ENCODE data around the gene FAM185A.
"Not testable (repeated sequence)": the region's sequence is repeated elsewhere in the genome, so short reads cannot be mapped to it uniquely, and the experiment has no call there.

The FAM185A gene

GRCh38 chr7:102780926-102781325 is 32.1 kb downstream of the FAM185A start:
- DNase-seq: not testable (repeated sequence)

DNA sequence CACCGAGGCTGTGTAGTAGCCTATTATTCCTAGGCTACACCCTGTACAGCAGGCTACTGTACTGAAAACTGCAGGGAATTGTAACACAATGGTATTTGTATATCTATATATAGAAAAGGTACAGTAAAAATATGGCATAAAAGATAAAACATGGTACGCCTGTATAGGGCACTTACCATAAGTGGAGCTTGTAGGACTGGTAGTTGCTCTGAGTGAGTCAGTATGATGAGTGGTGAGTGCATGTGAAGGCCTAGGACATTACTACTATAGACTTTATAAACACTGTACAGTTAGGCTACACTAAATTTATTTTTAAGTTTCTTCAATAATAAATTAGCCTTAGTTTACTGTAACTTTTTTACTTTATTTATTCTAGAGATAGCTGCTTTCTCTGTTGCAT is 40.0 kb downstream of the FAM185A start:
- not testable (repeated sequence) for DNase-seq

DNA sequence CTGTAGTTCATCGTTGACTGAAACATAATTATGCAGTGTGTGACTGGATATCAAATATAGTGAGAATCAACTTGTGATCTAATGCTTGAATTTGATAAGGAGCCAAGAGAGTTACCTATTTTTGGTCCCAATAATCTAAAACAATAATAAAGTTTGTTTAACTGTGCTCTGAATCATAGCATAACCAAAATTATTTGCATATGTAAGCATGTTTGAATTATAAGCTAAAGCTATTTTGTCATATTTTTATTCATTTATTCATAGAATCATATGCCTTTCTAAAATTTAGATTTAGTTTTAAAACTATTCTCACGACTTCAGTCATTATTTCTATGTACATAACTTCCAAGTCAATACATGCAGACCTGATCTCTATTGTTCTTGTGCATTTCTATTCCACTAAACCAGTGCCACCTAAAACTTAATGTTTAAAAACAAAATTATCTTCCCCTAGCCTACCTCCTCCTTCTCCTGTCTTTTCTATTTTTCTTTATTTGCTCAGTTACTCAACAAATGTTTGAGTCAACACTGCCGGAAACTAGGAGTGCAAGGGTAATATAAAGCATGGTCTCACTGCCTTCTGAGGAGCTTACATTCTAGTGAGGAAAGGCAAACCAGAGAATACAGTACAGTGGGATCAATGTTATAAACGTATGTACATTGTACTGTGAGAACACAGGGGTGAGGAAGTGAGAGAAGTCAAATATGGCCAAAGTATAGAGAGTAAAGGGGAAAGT is 41.7 kb downstream of the FAM185A start:
- not testable (repeated sequence) for DNase-seq

- not testable (repeated sequence) for DNase-seq
Observed at GRCh38 chr7:102791367-102791766, 42.6 kb downstream of the FAM185A start.

DNA sequence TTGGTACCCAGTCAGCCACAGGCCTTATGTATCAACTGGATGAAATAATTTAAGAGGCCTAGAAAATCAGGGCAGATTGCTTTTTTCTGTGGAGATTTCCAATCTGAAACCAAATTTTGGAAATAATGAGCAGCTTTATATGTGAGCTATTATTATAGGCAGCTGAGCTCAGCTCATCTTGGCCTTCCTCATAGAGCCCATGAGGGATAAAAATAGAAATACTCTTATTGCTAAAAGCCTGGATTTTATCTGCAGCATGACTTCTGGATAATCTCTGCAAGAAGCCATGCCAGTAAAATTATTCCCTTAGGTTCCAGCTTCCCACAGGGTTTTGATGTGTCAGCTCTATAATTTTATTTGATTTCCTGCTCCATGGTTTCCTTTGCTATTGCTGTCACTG is 43.0 kb downstream of the FAM185A start:
- DNase-seq: not testable (repeated sequence)

DNA sequence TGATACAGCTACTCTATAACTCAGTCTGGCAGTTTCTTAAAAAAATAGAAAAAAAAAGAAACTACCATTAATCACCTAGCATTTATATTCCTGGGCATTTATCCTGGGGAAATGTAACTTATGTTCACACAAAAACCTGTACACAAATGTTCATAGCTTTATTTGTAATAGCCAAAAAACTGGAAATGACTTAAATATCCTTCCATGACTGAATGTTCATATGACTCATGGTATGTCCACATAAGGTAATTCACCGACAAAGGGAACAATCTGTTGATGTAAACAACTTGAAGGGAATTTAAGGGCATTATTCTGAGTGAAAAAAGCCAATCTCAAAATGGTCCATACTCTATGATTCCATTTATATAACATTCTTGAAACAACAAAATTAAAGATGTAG is 45.8 kb downstream of the FAM185A start:
- DNase-seq: not testable (repeated sequence)

- not testable (repeated sequence) for DNase-seq
Observed at GRCh38 chr7:102795987-102796595, 47.3 kb downstream of the FAM185A start.

GRCh38 chr7:102806613-102807012 is 57.8 kb downstream of the FAM185A start:
- no peak for DNase-seq

- no peak for DNase-seq
Observed at GRCh38 chr7:102810916-102811315, 62.1 kb downstream of the FAM185A start.

DNA sequence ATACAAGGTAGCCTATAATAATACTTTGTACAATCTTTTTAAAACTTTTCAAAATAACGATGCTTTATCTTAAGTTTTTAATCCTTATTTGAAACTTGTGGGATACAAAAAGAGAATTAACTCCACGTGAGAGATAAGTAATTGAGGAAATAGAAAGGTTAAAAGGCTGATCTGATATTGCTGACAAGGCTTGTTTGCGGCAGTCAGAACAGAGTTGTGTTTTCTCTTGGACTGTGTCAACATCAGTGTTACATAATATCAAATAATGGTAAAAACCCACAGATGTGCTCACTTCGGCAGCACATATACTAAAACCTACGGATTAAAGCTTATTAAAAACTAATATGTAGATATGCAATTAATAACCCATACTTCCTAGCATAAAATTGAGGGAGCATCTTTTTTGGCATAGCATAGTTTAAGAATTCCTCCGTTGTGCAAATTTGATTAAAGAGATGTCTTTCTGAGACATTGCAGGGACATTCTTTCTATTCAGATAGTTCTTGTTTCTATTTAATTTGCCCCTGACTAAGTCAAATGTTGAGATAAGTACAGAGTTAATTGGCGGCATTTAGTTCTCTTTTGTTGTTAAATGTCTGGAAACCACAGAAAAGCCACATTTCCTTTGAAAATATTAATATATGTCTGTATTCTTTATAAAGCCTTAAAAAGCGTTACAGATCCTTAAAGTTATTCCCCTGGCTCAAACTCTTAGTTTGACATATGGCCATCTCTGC is 63.3 kb downstream of the FAM185A start:
- no peak for DNase-seq

- DNase-seq: no peak
Observed at GRCh38 chr7:102813191-102814024, 64.6 kb downstream of the FAM185A start.

DNA sequence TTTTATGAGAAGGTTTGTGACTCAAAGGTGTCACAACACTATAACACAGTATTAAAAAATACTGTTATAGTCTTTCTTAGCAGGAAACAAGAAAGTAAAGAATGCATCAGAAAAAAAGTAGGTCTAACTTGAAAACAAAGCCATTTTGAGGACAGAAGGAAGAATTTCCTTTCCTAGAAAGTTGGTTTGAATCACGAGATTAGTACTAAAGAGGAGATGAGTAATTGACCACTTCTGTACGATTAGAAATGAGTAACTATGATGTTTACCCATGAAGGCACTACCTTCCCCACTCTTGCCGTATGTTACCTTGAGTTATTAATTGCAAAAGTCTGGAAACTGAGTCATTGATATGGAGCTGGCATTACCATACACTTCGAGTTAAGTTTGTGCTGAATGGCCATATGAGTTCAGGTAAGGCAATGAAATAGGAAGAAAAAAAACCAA is 65.2 kb downstream of the FAM185A start:
- no peak for DNase-seq

GRCh38 chr7:102817616-102818573 is 69.1 kb downstream of the FAM185A start:
- no peak for DNase-seq

DNA sequence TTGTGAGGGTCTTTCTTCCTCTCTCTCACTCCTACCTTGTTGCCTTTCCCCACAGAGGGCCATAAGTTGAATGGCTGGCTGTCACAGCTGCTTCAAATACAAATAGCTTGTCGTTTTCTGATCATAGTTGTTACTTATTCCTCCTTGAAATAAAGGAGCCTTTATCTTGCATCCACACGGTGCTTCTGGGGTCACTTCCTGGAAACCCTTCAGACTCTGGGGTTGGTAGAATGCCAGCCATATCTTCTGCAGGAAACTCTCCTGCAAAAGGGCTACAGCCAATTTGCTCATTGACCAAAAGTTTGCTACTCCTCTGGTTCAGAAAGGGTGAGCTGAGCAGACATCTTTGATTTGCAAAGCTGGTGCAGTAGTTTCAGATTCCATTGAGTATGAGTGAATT is 70.4 kb downstream of the FAM185A start:
- DNase-seq: no peak

DNA sequence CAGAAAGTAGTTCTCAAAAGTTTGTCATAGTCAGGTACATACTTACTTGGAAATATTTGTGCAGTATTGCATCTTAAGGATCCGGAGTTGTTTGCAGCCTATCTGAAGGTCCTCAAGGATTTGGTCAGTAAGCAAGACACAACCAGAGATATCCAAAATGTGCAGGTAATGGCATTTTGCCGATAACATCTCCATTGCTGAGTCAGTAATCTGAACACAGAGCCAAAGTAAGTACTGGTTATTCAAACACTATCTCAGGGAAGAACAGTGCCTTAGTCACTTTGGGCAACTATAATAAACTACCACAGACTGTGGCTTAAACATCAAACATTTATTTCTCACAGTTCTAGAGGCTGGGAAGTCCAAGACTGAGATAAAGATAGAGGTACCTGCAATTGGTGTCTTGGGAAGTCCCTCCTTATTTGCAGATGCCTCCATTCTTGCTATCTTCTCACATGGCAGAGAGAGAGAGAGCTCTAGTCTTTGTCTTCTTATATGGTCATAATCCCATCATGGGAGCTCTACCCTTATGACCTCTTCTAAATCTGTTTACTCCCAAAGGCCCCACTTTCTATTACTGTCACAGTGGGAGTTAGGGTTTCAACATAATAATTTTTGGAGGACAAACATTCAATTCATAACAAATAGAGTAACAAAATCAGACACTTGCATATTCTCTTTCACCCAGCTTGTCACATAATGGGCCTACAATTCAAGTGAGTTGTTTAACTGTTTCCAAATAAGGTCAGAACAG is 73.4 kb downstream of the FAM185A start:
- no peak for DNase-seq

- no peak for DNase-seq
Observed at GRCh38 chr7:102823390-102824119, 74.8 kb downstream of the FAM185A start.

DNA sequence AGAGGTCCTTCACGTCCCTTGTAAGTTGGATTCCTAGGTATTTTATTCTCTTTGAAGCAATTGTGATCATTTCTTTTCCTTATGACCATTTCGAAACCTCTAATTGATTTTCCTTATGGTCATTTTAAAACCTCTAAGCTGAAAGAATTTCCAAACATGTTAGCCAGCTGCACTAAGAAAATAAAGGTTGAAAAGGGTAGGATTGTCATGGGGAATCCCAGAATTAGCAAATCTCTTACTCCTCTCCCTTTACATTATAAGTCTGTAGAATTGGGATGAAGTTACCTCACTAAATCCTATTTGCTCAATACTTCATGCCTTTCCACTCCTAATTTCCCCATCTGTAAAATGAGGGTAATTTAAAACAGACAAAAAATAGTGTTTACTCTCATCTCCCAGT is 79.5 kb downstream of the FAM185A start:
- no peak for DNase-seq

DNA sequence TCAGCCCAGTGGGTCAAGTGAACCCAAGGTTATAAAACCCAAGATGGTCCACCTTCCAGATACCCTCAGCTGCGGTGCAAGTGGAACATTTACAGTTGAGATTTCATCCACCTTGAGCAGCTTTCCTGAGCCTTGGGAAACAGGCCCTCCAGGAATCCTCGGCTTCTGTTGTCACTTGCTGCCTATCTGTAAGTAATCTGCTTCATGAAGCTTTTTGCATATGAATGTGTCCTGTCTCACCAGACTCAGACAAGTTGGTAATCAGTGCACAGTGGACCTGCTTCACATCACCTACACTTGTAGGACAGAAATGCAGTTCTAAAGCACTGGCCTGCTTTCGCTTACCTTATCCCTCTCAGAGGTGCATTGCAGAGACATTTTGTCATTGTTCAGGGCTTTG is 80.3 kb downstream of the FAM185A start:
- no peak for DNase-seq

DNA sequence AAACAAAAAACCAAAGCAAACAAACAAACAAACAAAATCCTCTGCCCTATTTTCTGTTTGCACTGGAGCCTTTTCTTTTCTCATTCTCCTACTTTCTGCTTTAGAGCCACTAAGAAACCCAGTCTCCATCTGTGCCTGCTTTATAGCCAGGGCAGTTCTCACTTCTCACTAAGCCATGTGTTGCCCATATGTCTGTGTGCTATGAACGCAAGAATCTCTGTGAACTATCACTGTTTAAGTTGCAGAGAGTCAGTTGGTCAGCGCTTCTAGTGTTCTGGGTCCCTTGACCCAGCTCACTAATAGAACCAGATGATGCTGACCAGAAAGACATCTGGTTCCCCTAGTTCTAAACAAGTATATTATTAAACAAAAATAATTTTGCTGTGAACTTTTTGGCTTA is 81.4 kb downstream of the FAM185A start:
- no peak for DNase-seq

DNA sequence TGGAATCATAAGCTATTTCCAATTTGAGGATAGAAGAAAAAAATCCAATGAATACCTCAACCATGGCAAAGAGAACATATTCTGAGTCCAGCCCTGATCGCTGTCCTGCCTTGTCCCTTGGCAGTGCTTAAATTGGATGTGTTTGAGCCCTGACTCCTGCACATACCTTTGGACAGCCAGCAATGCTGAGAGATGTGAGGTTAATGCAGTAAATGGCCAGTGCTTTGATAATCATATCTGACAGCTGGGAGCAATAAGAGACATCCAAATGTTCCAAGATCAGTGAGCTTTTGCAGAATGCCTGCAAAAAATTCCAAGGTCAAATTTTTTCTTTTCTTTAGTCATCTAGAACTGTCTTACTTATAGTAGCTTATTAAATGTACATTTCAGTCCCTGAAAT is 83.9 kb downstream of the FAM185A start:
- DNase-seq: no peak

Data from NCI-H524 treated with DMSO at 0.1 percent for 48 hours (cell line).